Measurements from ENCODE around the gene CCDC61. TPM values are rescaled to one million over a fixed set of nuclear protein-coding genes. Genes with fewer than 3 reads are reported as not detected.

CCDC61 gene, protein sequence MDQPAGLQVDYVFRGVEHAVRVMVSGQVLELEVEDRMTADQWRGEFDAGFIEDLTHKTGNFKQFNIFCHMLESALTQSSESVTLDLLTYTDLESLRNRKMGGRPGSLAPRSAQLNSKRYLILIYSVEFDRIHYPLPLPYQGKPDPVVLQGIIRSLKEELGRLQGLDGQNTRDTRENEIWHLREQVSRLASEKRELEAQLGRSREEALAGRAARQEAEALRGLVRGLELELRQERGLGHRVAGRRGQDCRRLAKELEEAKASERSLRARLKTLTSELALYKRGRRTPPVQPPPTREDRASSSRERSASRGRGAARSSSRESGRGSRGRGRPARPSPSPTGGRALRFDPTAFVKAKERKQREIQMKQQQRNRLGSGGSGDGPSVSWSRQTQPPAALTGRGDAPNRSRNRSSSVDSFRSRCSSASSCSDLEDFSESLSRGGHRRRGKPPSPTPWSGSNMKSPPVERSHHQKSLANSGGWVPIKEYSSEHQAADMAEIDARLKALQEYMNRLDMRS
- 15.4 TPM for total RNA-seq
- long read RNA-seq, transcript CCDC61-204 (14 exons, 1,817 nt) = major isoform, 12 of 34 reads
- long read RNA-seq, partial matches to known transcripts = 8 of 34 reads
- long read RNA-seq, other reads (novel, unspliced or antisense) = 14 of 34 reads

DNA sequence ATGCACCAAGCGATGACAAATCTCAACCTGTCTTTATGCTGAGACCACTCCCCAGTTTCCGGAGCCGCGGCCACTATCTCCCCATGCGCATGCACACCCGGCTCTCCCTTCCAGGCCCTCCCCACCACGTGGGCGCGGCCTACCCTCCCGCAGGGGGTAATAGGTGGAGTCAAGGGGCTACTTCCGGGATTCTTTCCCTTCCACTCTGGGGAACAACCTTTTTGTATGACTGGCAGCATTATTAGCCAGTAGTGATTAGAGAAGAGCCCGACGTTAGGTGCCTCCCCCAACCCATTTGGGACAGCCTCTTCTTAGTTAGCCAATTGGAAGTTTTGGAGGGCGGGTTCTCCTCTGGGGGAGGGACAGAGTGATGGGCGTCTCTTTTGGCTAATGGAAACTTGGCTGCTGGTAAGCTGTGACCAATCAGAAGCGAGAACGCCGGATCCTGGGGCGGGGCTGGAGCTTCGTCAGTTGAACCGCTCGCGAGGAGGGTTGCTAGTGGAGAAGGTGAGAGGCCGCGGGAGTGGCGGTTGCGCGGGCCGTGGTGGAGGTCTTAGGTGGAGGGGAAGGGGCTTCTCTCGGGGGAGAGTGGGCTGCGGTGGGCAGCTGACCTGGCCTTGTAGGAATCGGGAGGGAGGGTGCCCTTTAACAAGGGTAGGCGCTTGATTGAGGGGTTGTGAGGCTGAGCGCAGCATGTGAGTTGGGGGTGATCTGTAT lies at the start of gene CCDC61:
Gene CCDC61 (plus strand): TSS at position 470 of the 717 bp plus-strand sequence. CDS start 7,552 bp downstream, outside the sequence.
- DNase-seq (peak; percentile 95), ATAC-seq (peak; percentile 98)
- Histone ChIP-seq H3K27me3 (no peaks in the 10 kb centered on the region), H3K9me3 (no peaks in the 10 kb centered on the region), H3K4me3 (peak within 1 kb of the TSS; percentile 83), H3K27ac (peak within 1 kb of the TSS; percentile 83), H3K36me3 (no peaks in the 10 kb centered on the region), H3K4me1 (peaks cover 11% of the 10 kb centered on the region)
- TF ChIP-seq, protein P1, sequence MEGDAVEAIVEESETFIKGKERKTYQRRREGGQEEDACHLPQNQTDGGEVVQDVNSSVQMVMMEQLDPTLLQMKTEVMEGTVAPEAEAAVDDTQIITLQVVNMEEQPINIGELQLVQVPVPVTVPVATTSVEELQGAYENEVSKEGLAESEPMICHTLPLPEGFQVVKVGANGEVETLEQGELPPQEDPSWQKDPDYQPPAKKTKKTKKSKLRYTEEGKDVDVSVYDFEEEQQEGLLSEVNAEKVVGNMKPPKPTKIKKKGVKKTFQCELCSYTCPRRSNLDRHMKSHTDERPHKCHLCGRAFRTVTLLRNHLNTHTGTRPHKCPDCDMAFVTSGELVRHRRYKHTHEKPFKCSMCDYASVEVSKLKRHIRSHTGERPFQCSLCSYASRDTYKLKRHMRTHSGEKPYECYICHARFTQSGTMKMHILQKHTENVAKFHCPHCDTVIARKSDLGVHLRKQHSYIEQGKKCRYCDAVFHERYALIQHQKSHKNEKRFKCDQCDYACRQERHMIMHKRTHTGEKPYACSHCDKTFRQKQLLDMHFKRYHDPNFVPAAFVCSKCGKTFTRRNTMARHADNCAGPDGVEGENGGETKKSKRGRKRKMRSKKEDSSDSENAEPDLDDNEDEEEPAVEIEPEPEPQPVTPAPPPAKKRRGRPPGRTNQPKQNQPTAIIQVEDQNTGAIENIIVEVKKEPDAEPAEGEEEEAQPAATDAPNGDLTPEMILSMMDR (IDR thresholded peaks at IDR 0.05) = no peak
- intact Hi-C loops (cut with DNase I) = no loop called here

DNA sequence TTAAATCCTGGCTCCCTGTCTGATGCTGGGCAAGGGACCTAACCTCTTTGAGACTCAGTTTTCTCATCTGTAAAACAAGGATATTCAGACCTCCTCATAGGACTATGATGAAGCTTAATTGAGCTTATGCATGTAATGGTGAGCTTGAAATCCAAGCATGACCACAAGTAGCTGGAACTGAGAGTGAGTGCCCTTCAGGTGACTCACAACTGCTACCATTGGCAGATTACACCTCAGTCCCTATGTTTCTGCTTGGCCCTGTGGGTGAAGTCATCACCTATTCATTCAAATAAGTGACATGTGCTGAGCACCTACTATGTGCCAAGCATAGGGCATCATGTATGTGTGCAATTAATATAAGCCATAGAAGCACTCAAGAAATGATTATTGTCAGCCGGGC lies 47.3 kb upstream of the CCDC61 start:
- TF ChIP-seq, protein P1 (IDR thresholded peaks at IDR 0.05) = no peak
- DNase-seq (no peak), ATAC-seq (no peak)
- no peaks in the 10 kb centered on the region for H3K27me3 ChIP-seq
- H3K4me3 ChIP-seq = no peak overlapping the region
- H3K27ac ChIP-seq = no peak overlapping the region
- intact Hi-C loops (cut with DNase I) = no loop called here
- H3K9me3 ChIP-seq = no peaks in the 10 kb centered on the region
- no peaks in the 10 kb centered on the region for H3K4me1 ChIP-seq
- no peaks in the 10 kb centered on the region for H3K36me3 ChIP-seq

DNA sequence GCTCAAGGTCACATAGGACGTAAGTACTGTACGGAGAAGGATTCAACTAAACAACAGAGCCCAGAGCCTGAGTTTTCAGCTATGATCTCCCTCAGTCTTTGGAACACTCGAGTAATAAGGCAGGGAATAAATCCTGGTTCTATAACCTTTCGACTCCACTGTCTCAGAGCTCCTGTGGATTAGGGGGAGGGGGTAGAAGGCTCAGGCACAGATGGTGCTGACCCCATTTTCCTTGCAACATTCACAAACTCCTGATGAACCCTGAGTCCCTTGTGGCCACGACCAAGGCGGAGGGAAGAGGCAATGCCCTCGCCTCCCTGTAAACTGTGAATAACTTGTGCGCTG lies 43.0 kb upstream of the CCDC61 start:
- no peak for ATAC-seq

DNA sequence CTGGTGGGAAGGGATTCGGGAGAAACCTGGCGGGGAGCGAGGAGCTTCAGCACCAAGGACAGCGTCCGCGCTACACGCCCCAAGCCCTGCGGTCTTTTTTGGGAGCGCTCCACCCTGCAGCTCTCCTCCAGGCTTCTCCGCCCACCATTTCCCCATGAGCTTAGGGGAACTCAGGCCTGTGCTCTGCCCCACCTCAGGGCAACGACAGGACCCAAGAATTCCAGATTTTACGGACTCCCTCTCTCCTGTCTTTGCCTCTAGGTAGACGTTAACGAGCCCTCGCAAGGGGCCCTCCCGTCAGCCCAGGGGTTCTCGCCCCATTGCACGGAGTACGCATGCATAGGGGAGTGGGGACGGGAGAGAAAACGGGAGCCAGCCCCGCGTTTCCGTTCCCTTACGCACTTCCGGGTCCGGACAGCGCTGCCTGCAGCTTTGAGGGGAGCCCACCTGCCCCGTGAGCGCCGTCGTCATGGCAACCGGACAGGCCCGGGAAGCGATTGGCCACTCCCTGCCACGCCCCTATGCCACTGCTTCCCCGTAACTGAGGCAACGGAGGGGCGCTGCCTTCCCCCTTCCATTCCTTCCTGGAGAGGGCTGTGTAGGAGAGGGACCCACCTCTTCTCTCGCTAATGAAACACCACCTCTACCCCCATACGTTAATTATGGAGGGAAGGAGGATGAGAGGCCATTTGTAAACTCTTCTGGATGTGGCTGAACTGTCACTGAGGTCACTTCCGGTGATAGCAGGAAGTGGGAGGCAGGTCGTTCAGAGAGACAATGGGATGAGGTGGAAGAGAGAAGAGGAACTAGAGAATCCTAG lies 42.4 kb upstream of the CCDC61 start:
- H3K9me3 ChIP-seq = no peaks in the 10 kb centered on the region
- DNase-seq (no peak), ATAC-seq (peak; percentile 69)
- intact Hi-C loops (cut with DNase I) = no loop called here
- peaks cover 9% of the 10 kb centered on the region for H3K4me1 ChIP-seq
- H3K36me3 ChIP-seq = no peaks in the 10 kb centered on the region
- H3K27me3 ChIP-seq = peaks cover 14% of the 10 kb centered on the region
- no peak overlapping the region for H3K27ac ChIP-seq
- TF ChIP-seq, protein P1 (IDR thresholded peaks at IDR 0.05) = no peak
- H3K4me3 ChIP-seq = no peak overlapping the region

More for the DNA sequence above, 43.0 kb upstream of the CCDC61 start:
- no peak for DNase-seq
- H3K4me1 ChIP-seq = peaks cover 9% of the 10 kb centered on the region
- no peak overlapping the region for H3K27ac ChIP-seq
- H3K9me3 ChIP-seq = no peaks in the 10 kb centered on the region
- no peak overlapping the region for H3K4me3 ChIP-seq
- TF ChIP-seq, protein P1 (IDR thresholded peaks at IDR 0.05) = no peak
- H3K36me3 ChIP-seq = no peaks in the 10 kb centered on the region
- intact Hi-C loops (cut with DNase I) = no loop called here
- peaks cover 14% of the 10 kb centered on the region for H3K27me3 ChIP-seq

DNA sequence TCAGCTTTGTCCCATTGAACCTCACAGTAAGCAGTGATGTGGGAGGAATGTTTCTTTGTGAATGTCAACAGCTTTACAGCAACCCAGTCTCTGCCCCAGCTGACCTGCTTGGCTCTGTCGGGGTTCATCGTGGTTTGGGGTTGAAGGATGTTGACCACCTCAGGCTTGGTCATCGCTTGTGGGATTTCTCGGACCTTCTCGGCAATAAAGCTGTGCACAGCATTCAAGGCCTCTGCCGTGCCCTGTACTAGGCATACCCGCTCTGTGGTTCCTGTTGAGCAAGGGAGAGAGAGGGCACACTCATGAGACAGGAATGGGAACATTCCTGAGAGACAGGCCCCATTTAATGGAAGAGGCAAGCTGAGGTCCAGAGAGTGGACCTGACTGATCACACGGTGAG lies 41.6 kb upstream of the CCDC61 start:
- ATAC-seq (no peak), DNase-seq (no peak)
- TF ChIP-seq, protein P1 (IDR thresholded peaks at IDR 0.05) = no peak
- Histone ChIP-seq H3K27me3 (peaks cover 14% of the 10 kb centered on the region), H3K27ac (peak overlapping the region; percentile 36), H3K4me3 (no peak overlapping the region), H3K36me3 (no peaks in the 10 kb centered on the region), H3K9me3 (no peaks in the 10 kb centered on the region), H3K4me1 (peaks cover 9% of the 10 kb centered on the region)
- intact Hi-C loops (cut with DNase I) = no loop called here
